Stimulated activated naive CD8-positive, alpha-beta T cell treated with anti-CD3 and anti-CD28 coated beads, Interleukin-15, amount 100 ng/mL, for 72 hours (primary cell): ENCODE data around the gene MAP3K8.
"Not testable (repeated sequence)": the region's sequence is repeated elsewhere in the genome, so short reads cannot be mapped to it uniquely, and the experiment has no call there.

Experiments
- ATAC-seq: fragments of 150-1000 bp; cut with Tn5 transposase; 2 replicates; pipeline ENCODE4 v1.10.0; 2021; ENCODE audit warnings: mild to moderate bottlenecking, moderate library complexity
- DNase-seq, 2 donors: peaks; one replicate each; pipeline ENCODE4 v3.0.0; 2021 to 2022
- H3K27ac Mint-ChIP-seq, 2 donors: one replicate each; pipeline ENCODE4 v1.8.0; 2022; ENCODE audit warnings: mild to moderate bottlenecking in 2 of 2, mixed read lengths in 2 of 2, moderate library complexity in 2 of 2
- H3K27me3 Mint-ChIP-seq: one replicate; pipeline ENCODE4 v1.8.0; 2022; ENCODE audit warnings: mixed read lengths
- H3K4me1 Mint-ChIP-seq: one replicate; pipeline ENCODE4 v1.8.0; 2022; ENCODE audit warnings: mild to moderate bottlenecking, mixed read lengths
- H3K4me3 Mint-ChIP-seq, 2 donors: one replicate each; pipeline ENCODE4 v1.8.0; 2022; ENCODE audit warnings: mild to moderate bottlenecking in 2 of 2, mixed read lengths in 2 of 2, moderate library complexity in 1 of 2
- H3K9me3 Mint-ChIP-seq, 2 donors: one replicate each; pipeline ENCODE4 v1.8.0; 2022; ENCODE audit warnings: mixed read lengths in 2 of 2

The MAP3K8 gene

DNA sequence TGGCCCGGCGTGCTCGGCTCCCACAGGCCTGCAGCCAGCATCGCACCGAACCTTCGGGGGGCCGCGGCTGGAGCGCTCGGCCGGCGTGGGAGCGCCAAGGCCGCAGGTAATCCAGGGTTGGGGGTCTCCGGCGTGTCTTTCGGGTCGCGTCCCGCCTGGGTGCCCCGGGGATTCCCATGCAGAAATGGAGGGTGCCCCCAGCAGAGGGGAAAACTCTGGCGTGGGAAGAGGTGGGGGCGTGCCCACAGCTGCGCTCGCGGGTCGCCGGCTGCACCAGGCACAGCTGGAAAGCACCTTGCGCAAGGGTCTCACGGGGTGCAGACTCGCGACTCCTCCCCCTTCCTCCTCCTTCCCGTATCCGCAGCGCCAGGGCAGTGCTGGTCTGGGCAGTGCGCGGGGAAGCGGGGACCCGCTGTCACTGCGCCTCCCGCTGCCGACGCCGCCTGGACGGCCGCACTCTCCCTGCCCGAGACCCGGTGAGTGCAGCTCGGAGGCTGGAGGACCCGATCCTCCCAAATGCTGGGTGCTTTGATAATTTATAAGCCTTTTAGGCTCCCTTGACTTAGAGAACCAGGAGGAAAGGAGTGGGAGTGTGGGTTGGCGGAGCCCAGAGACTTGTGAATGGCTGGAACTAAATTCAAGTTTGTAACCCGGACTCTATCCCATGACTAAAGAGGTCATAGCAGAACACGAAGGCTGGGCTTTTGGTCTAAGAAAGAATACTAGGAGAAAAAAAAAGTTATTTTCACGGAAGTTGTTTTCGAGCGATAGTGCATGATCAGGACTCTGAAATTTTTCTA is 489 bp downstream of the MAP3K8 start:
- H3K27me3 Mint-ChIP-seq, result no peaks in the 10 kb centered on the region
- no peaks in the 10 kb centered on the region for H3K9me3 Mint-ChIP-seq
- peaks cover 64% of the 10 kb centered on the region for H3K4me1 Mint-ChIP-seq
- DNase-seq (peak; percentile 59 to 88), ATAC-seq (peak; percentile 77)
- H3K4me3 Mint-ChIP-seq, result peak overlapping the region; percentile 90 to 95
- H3K27ac Mint-ChIP-seq, result peak overlapping the region; percentile 93

DNA sequence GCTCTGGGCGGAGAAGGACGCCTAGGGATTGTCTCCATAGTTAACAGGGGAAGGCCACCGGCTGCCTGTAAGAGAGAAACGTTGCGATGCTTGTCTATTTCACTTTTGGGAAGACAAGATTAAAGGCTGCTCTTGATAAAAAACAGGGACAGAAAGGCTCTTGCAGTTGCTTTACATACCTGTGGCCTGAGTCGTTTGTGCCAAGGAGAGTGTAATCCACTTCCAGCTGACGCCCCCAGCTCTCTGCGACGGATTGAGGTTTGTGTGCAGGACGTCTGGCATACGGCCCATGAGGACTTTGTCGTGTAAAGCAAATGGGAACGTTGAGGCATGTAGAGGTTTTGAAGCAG is 1.1 kb downstream of the MAP3K8 start:
- ATAC-seq, result no peak
- peak overlapping the region; percentile 90 to 95 for H3K4me3 Mint-ChIP-seq
- H3K27ac Mint-ChIP-seq, result peak overlapping the region in 1 of 2 donors; percentile 93
- no peaks in the 10 kb centered on the region for H3K27me3 Mint-ChIP-seq
- no peaks in the 10 kb centered on the region for H3K9me3 Mint-ChIP-seq
- peaks cover 65% of the 10 kb centered on the region for H3K4me1 Mint-ChIP-seq
- no peak for DNase-seq

DNA sequence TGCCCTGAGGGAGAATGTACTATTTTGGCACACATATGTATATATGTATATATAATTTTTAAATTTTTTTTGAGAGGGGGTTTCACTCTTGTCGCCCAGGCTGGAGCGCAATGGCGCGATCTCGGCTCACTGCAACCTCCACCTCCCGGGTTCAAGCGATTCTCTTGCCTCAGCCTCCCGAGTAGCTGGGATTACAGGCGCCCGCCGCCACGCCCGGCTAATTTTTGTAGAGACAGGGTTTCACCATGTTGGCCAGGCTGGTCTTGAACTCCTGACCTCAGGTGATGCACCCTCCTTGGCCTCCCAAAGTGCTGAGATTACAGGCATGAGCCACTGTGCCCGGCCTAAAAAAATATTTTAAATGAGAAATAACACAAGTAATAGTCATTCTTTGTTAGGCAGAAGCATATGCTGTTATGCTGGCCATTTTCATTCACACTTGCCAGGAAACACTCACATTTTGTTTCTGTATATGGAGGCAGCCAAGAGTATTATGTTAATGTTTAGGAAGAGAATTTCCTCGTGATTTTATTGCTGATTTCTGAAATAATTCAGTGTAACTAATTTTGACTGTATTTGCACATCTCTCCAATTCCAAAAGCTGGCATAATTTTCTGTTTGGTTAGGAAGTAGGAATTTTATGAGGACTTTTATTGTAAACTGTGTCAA is 1.6 kb downstream of the MAP3K8 start:
- Mint-ChIP-seq H3K4me1 (peaks cover 69% of the 10 kb centered on the region), H3K27ac (peak overlapping the region in 1 of 2 donors; percentile 74), H3K4me3 (peak overlapping the region; percentile 90 to 95)
- not testable (repeated sequence) for H3K9me3 Mint-ChIP-seq, H3K27me3 Mint-ChIP-seq, DNase-seq, ATAC-seq

DNA sequence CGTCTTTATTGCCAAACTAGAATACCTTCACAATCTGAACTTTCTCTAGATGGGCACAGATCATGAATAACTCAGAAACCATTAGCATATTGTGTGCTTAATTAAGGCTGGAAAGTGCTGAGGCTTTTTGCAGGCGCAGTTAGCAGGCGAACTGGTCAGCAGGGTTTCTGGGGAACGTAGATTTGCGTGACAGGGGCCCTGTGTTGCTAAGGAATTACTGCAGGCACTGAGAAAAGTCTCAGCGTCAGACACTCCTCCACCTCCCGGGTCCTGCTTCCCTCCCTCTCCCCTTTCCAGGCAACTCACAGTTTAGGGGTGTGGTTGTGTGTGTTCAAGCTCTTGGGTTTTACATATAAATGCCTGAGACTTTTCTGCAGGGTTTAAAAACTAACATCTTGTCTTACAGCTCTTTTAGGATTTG is 2.2 kb downstream of the MAP3K8 start:
- H3K4me1 Mint-ChIP-seq, result peaks cover 66% of the 10 kb centered on the region
- no peaks in the 10 kb centered on the region for H3K27me3 Mint-ChIP-seq
- DNase-seq (no peak), ATAC-seq (no peak)
- peak overlapping the region in 1 of 2 donors; percentile 75 for H3K27ac Mint-ChIP-seq
- H3K9me3 Mint-ChIP-seq, result no peaks in the 10 kb centered on the region
- H3K4me3 Mint-ChIP-seq, result peak overlapping the region; percentile 90 to 95

DNA sequence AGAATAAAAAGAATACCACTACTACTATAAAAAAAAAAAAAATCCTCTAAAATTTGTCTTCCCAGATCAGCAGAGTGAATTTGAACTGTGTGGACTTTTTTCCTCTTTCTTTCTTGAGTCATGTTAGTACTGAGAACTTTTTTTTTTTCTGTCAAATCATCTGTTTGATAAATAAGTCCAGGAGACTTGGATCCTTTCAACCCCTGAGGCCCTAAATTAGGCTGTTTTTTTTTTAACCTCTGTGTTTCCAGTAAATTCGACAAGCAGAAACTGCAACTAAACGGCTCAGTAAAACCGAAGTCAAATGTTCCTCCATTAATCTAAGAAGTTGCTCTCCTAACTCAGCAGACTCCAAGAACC is 2.7 kb downstream of the MAP3K8 start:
- Mint-ChIP-seq H3K27me3 (no peaks in the 10 kb centered on the region), H3K4me1 (peaks cover 62% of the 10 kb centered on the region), H3K4me3 (peak overlapping the region; percentile 90 to 95), H3K9me3 (no peaks in the 10 kb centered on the region), H3K27ac (peak overlapping the region in 1 of 2 donors; percentile 75)
- ATAC-seq (no peak), DNase-seq (no peak)

DNA sequence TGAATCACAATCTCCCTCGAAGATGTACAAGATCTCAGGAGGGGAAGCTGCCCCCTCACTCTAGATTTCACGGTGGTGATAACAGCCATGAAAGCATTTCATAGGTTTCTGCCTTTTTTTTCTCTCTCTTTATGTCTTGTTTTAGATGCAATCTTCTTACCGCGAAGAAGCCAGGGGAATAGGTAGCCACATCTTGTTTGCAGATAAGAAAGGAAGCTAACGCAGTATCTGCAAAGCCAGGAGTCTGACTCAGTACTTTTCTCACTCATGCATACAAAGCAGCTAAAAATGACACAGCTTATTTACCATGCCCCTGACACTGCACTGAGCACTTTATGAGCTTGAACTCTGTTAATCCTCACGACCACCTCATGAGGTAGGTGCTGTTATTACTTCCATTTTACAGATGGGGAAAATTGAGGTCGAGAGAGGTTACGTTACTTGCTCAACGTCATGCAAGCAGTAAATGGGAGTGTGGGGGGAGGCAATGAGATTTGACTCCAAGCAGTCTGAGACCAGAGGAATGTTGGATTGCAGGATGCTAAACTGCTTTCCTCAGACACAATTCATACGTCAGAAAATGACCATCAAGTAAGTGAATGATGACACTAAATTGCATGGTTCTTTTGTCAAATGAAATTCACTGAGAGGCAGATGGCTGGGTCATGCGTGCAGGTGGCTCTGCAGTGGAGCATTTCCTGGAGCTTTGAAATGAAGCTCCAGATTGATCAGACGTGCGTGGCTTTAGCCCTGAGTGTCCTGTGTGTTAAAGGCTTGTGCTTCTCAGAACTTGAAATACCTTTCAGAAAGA is 3.3 kb downstream of the MAP3K8 start:
- peak overlapping the region in 1 of 2 donors; percentile 75 for H3K27ac Mint-ChIP-seq
- peak overlapping the region; percentile 90 to 95 for H3K4me3 Mint-ChIP-seq
- no peaks in the 10 kb centered on the region for H3K9me3 Mint-ChIP-seq
- H3K27me3 Mint-ChIP-seq, result no peaks in the 10 kb centered on the region
- no peak for DNase-seq
- peaks cover 56% of the 10 kb centered on the region for H3K4me1 Mint-ChIP-seq
- no peak for ATAC-seq

DNA sequence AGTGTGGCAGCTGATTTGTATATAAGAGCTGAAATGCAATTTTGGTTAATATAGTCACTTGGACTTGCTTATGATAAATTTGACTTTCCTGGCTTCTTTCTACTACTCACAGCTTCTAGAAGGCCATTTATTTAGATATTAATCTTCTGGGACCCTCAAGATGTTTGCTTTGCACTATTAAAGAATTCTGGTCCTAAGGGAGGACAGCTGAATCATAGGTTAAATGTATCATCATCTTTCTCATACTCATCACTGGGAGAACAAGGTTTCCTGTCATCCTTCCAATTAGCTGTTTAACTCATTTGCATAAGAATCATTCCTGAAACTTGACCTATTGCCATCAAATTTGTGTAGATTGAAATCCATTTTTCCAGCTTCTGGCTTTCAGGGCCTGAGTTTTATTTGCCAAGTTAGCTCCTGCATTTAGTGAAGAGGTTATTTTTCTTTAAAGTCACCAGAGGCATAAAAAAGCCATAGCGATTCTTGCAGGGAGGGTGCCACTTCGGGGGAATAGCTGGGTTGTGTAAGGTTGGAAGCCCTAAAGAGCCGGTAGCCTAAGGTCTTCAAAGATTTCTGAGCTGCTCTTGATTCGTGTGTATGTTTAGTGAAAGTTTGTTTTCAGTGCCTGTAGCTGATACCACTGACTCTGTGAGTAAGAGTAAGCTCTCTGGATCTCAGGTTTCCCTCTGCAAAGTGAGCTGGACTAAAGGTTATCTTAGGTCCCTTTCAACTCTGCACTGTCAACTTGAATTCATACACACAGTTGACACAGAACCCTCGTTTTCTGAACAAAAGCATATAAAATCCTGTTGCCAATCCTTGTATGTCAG is 4.3 kb downstream of the MAP3K8 start:
- Mint-ChIP-seq H3K4me1 (peaks cover 46% of the 10 kb centered on the region), H3K9me3 (no peaks in the 10 kb centered on the region), H3K27me3 (no peaks in the 10 kb centered on the region), H3K4me3 (peak overlapping the region; percentile 90 to 95), H3K27ac (peak overlapping the region in 1 of 2 donors; percentile 9)
- DNase-seq, result no peak
- ATAC-seq, result no peak

DNA sequence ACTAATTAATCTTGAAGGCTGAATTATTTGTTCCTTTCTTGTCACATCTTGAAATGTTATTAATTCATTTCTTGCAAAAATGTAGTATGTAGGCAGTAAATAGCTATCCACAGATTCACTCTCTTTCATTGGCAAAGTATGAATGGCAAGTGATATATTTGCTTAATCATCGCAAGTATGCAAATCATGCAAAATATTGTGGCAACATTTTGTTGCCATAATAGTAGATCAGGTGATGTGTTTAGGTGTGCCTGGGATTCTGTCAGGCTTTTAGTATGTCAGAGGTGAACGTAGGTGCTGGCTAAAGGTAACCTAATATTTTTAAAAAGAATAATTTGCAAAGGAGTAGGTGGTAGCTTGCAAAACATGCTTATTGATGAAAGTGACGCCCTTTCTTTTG is 5.9 kb downstream of the MAP3K8 start:
- H3K4me3 Mint-ChIP-seq, result peak overlapping the region in 1 of 2 donors; percentile 90
- no peak overlapping the region for H3K27ac Mint-ChIP-seq
- no peaks in the 10 kb centered on the region for H3K9me3 Mint-ChIP-seq
- no peaks in the 10 kb centered on the region for H3K27me3 Mint-ChIP-seq
- peaks cover 44% of the 10 kb centered on the region for H3K4me1 Mint-ChIP-seq
- no peak for ATAC-seq
- no peak for DNase-seq

DNA sequence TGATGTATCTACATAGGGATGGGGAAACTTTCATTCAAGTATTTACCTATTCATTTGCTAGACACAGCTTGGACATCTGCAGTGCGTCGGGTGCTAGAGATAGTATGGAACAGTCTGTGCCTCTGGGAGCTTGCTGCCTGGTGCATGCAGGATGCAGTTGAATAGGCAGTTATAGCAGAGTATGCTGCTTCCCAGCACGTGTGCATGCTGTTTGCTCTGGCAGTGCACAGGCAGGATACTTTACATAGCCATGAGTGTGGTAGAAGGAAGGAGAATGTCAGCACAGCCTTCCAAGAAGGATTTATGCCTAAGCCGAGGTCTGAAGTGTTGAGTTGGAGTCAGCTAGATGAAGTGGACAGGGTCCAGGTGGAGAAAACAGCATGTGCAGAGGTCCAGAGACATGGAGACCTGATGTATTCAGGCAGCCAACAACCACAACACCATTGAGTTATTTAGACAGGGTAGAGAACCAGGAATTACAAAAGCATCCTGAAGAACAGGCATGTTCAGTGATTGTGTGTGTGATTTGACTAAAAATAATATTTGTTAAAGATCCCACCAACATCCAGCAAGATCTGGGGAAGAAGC is 8.1 kb downstream of the MAP3K8 start:
- DNase-seq (no peak), ATAC-seq (no peak)
- Mint-ChIP-seq H3K27ac (no peak overlapping the region), H3K4me3 (peak overlapping the region in 1 of 2 donors; percentile 48), H3K9me3 (no peaks in the 10 kb centered on the region), H3K27me3 (no peaks in the 10 kb centered on the region), H3K4me1 (peaks cover 23% of the 10 kb centered on the region)

DNA sequence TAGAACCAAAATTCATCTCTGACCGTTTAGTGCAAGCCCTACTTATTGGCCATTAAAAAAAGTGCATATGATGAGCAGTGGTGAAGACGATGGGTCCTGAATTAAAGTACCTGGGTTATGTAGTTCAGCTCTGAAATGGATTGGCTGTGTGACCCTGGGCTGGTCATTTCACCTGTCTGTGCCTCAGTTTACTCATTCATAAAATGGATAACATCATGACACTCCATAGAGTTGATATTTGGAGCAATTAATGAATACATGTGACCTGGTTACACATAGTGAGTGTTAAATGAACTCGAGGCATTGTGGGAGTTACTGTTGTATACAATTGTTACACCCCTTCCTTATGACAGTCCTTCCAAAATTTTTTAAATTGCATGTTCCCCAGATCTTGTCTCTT is 9.1 kb downstream of the MAP3K8 start:
- no peak for ATAC-seq
- Mint-ChIP-seq H3K4me3 (peak overlapping the region in 1 of 2 donors; percentile 57), H3K27ac (no peak overlapping the region), H3K4me1 (peaks cover 13% of the 10 kb centered on the region), H3K9me3 (no peaks in the 10 kb centered on the region), H3K27me3 (no peaks in the 10 kb centered on the region)
- DNase-seq, result no peak

DNA sequence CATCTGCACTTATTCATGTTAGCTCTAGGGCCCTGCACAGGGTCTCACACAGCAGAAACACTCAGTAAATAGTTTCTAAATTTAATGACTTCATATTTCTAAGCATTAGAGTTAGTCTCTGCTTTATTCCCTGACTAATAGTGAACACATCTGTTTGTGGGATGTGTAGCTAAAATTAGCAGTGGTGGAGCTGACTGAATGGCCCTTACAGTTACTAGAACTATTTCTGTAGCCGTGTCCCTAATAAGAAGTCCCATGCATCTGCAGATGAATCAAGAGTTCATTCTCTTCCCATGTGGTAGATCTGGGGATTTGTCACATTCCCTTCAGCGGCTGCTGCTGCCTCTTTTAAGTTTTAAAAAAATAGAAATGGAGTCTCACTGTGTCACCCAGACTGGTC is 11.7 kb downstream of the MAP3K8 start:
- Mint-ChIP-seq H3K27ac (no peak overlapping the region), H3K9me3 (no peaks in the 10 kb centered on the region)

DNA sequence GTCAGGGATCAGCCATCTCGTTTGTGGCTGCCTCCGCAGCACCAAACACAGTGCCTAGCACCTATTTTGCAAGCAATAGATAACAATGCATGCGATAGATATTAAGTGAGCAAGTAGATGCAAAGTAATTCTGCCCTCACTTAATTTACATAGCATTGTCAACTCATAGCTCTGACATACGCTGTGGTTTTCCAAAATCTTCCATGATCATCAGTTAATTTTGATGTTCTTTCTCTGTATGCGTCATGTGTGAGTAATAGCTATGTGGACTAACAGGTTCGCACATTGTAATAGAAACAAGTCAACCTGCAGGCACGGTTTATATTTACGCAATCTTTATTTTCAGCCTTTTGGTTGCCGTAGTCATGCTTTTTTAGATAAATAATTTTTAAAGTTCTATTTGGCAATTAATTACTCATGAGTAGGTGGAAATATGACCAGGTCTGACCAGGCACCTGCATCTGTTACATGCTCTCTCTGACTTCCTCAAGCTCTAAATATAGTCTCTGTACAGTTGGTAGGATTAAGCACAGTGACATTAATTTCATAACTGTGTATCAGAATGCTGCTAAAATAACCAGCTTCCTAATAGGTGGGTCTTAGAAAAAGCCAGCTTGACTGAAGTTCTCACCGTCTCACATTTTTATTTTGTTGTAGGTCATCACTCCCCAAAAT is 13.3 kb downstream of the MAP3K8 start:
- no peaks in the 10 kb centered on the region for H3K9me3 Mint-ChIP-seq
- ATAC-seq (peak; percentile 82), DNase-seq (no peak)
- H3K4me3 Mint-ChIP-seq, result no peak overlapping the region
- peak overlapping the region in 1 of 2 donors; percentile 5 for H3K27ac Mint-ChIP-seq
- H3K27me3 Mint-ChIP-seq, result no peaks in the 10 kb centered on the region
- no peaks in the 10 kb centered on the region for H3K4me1 Mint-ChIP-seq

More for the DNA sequence above, 11.7 kb downstream of the MAP3K8 start:
- Mint-ChIP-seq H3K27me3 (no peaks in the 10 kb centered on the region), H3K4me3 (no peak overlapping the region), H3K4me1 (no peaks in the 10 kb centered on the region)
- no peak for ATAC-seq
- no peak for DNase-seq

DNA sequence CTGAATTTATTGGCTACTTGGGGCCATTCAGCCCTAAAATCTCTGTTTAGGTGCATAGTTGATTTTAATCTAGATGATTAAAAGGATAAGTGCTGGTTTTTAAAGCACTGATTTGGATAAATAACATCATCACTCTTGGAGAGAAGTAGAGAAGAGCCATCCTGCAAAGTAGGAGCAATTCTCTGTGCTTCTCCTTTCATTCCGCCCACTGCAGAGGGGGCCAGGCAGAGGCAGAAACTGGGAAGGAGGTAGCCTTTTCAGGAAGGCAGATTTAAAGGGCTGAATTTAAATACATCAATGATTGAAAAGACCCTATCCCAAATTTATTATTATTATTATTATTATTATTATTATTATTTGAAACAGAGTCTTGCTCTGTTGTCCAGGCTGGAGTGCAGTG is 14.1 kb downstream of the MAP3K8 start:
- H3K27ac Mint-ChIP-seq, result no peak overlapping the region
- no peaks in the 10 kb centered on the region for H3K4me1 Mint-ChIP-seq
- ATAC-seq (no peak), DNase-seq (no peak)
- H3K27me3 Mint-ChIP-seq, result no peaks in the 10 kb centered on the region
- H3K4me3 Mint-ChIP-seq, result no peak overlapping the region
- no peaks in the 10 kb centered on the region for H3K9me3 Mint-ChIP-seq

DNA sequence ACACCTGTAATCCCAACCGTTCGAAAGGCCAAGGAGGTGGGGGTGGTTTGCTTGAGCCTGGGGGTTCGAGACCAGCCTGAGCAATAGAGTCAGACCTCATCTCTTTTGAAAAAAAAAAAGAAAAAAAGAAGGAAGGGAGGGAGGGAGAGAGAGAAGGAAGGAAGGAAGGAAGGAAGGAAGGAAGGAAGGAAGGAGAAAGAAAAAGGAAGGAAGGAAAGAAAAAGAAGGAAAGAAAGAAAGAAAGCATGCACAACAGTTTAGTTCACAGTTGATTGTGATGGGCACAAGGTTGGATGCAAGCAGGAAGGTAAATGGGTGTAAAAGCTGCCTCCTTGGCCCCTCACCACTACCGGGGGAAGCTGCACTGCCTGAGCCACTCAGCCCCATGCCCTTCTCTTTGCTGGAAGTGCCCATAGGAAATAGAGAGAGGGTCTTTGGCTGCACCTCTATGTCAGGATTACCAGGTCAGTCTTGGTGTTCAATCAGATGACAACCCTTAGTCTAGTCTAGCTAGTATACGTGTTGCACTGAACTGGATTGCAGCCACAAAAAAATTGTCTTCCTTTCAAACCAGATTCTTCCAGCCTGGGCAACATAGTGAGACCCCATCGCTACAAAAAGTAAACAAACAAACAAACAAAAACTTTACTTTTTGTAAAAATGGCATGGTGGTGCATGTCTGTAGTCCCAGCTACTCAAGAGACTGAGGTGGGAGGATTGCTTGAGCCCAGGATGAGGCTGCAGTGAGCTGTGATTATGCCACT is 20.0 kb downstream of the MAP3K8 start:
- no peak for DNase-seq
- Mint-ChIP-seq H3K4me3 (peak overlapping the region in 1 of 2 donors; percentile 50), H3K4me1 (peaks cover 31% of the 10 kb centered on the region), H3K9me3 (no peaks in the 10 kb centered on the region), H3K27ac (no peak overlapping the region), H3K27me3 (no peaks in the 10 kb centered on the region)
- no peak for ATAC-seq
